ENCODE results near the gene RIIAD1.
"Not testable (repeated sequence)": the region's sequence is repeated elsewhere in the genome, so short reads cannot be mapped to it uniquely, and the experiment has no call there.

Gene RIIAD1

GRCh38 chr1:151729966-151730291, 8.6 kb downstream of the RIIAD1 start:
- H3K4me3 ChIP-seq (ENCODE audit: low read depth, low read length), result no peak overlapping the region

GRCh38 chr1:151733126-151733525, 11.8 kb downstream of the RIIAD1 start:
- H3K4me3 ChIP-seq (ENCODE audit: low read depth, low read length), result no peak overlapping the region

DNA sequence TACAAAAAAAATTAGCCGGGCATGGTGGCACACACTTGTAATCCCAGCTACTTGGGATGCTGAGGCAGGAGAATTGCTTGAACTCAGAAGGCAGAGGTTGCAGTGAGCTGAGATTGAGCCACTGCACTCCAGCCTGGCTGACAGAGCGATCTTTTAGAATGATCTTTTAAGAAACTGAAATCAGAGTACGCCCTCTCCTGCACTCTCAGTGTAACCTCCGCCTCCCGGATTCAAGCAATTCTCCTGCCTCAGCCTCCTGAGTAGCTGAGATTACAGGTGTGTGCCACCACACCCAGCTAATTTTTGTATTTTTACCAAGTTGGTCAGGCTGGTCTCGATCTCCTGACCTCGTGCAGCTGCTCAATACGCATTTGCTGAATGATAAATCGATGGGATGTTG, 12.7 kb downstream of the RIIAD1 start:
- not testable (repeated sequence) for H3K4me3 ChIP-seq (ENCODE audit: low read depth, low read length)

DNA sequence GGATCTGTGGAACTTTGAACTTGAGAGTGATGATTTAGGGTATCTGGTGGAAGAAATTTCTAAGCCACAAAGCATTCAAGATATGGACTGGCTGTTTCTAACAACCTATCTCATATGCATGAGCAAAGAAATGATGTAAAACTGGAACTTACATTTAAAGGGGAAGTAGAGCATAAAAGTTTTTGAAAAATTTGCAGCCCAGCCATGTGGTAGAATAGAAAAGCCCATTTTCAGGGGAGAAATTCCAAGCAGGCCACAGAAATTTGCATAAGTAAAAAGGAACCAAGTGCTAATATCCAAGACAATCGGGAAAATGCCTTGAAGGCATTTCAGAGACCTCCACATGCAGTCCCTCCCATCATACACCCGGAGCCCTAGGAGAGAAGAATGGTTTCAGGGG, 15.7 kb downstream of the RIIAD1 start:
- no peak overlapping the region for H3K4me3 ChIP-seq (ENCODE audit: low read depth, low read length)

DNA sequence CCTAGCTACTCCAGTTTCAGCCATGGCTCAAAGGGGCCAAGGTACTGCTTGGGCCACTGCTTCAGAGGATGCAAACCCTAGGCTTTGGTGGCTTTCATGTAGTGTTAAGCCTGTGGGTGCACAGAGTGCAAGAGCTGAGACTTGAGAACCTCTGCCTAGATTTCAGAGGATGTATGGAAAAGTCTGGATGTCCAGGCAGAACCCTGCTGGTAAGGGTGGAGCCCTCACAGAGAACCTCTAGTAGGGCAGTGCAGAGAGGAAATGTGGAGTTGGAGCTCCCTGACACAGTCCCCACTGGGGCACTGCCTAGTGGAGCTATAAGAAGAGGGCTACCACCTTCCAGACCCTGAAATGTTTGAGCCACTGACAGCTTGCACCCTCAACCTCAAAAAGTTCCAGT, 16.2 kb downstream of the RIIAD1 start:
- no peak overlapping the region for H3K4me3 ChIP-seq (ENCODE audit: low read depth, low read length)

- H3K4me3 ChIP-seq (ENCODE audit: low read depth, low read length), result no peak overlapping the region
These were observed 18.5 kb downstream of the RIIAD1 start for GRCh38 chr1:151739590-151740355.

- no peak overlapping the region for H3K4me3 ChIP-seq (ENCODE audit: low read depth, low read length)
These were observed 20.2 kb downstream of the RIIAD1 start for GRCh38 chr1:151741516-151741915.

DNA sequence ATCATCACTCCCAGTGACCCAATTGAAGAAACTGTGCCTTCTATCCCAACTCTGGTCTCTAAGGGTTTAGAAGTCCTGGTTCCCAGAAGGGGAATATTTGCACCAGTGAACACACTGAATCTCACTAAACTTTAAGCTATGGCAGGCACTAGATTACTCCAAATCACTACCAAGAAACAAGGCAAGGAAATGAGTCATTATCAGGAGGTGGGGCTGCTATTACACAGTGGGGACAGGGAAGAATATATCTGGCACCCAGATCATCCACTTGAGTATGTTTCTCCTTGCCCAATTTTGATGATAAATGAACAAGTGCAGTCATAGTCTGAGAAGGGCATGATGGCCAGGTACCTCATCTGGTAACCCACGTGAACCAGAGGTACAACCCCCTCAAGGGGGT, 35.0 kb downstream of the RIIAD1 start:
- H3K4me3 ChIP-seq (ENCODE audit: low read depth, low read length), result no peak overlapping the region

DNA sequence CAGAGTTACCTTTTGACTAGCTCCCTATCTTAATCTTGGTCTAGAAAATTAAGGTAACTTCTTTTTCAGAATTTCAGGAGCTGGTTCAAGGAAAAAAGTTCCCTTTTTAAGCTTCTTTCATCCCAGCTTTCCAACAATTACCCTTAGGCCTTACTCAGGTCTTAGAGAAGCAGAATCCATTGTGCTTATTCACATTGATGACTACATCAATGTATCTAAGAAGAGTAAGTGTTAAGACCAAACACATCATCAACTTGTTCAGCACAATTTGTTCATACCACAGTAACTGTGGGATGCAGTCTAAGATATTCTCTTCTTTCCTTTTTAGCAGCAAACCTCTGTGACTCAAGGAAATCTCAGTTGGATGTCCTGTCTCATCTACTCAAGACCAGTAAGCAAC, 37.9 kb downstream of the RIIAD1 start:
- H3K4me3 ChIP-seq (ENCODE audit: low read depth, low read length), result no peak overlapping the region

GRCh38 chr1:151760597-151761385, 39.5 kb downstream of the RIIAD1 start:
- no peak overlapping the region for H3K4me3 ChIP-seq (ENCODE audit: low read depth, low read length)

- H3K4me3 ChIP-seq (ENCODE audit: low read depth, low read length), result peak within 1 kb of the TSS; percentile 88
These were observed 41.9 kb downstream of the RIIAD1 start, which contains the start of gene MRPL9 for GRCh38 chr1:151762941-151763921. TSS of gene MRPL9 (minus strand) at chr1:151763496. CDS start at chr1:151763479, 17 bp downstream.

- H3K4me3 ChIP-seq (ENCODE audit: low read depth, low read length), result peak overlapping the region; percentile 88
These were observed 42.7 kb downstream of the RIIAD1 start for GRCh38 chr1:151763990-151764389.

DNA sequence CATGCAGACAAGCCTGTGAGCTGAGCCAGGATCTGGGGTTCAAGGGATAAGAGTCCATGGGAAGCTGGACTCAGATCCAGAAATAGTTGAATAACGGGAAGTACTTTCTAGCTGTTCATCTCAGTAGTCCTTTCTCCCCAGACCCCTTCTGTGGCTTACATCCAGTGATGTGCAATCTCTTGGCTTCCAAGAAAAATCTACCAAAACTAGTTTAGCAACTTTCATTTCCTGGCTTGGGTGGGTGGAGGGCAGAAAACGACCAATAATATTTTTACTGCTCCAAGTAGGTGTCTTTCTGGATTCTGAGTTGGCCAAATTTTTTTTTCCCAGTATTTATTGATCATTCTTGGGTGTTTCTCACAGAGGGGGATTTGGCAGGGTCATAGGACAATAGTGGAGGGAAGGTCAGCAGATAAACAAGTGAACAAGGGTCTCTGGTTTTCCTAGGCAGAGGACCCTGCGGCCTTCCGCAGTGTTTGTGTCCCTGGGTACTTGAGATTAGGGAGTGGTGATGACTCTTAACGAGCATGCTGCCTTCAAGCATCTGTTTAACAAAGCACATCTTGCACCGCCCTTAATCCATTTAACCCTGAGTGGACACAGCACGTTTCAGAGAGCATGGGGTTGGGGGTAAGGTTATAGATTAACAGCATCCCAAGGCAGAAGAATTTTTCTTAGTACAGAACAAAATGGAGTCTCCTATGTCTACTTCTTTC, 47.2 kb downstream of the RIIAD1 start:
- not testable (repeated sequence) for H3K4me3 ChIP-seq (ENCODE audit: low read depth, low read length)

DNA sequence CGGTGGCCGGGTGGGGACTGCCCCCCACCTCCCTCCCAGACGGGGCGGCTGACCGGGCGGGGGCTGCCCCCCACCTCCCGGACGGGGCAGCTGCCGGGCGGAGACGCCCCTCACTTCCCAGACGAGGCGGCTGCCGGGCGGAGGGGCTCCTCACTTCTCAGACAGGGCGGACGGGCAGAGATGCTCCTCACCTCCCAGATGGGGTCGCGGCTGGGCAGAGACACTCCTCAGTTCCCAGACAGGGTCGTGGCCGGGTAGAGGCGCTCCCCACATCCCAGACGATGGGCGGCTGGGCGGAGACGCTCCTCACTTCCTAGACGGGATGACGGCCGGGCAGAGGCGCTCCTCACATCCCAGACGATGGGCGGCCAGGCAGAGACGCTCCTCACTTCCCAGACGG, 47.9 kb downstream of the RIIAD1 start:
- H3K4me3 ChIP-seq (ENCODE audit: low read depth, low read length), result not testable (repeated sequence)

GRCh38 chr1:151773702-151774101, 52.4 kb downstream of the RIIAD1 start:
- no peak overlapping the region for H3K4me3 ChIP-seq (ENCODE audit: low read depth, low read length)

DNA sequence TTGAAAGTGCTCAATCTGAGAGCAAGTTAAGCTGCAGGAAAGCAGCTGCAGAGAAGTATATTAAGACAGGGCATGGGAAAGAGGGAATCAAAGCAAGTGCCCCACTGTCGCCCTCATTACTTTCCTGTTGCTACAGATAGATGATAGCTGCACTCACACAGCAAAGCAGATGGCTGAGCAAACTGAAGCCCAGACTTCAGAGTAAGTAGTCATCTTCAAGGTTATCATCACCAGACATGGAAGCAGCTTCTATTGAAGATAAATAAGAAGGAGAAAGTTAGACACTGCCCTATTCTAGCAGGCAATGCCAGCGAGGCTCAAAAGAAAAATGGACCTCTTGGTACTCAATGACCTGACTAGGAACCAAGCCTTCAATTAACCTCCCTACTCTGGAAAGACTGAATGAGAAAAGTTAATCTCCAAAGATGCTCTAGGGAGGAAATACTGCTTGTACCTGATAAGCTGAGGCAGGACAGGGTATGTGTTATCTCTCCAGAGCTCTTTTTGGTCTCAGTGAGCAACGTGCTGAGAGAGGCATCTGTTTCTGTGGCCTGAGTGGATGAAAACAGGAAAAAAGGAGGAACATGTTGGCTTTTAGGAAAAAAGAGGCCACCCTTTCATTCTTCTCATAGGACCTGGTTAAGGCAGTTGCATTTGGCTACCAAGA, 53.1 kb downstream of the RIIAD1 start:
- no peak overlapping the region for H3K4me3 ChIP-seq (ENCODE audit: low read depth, low read length)

DNA sequence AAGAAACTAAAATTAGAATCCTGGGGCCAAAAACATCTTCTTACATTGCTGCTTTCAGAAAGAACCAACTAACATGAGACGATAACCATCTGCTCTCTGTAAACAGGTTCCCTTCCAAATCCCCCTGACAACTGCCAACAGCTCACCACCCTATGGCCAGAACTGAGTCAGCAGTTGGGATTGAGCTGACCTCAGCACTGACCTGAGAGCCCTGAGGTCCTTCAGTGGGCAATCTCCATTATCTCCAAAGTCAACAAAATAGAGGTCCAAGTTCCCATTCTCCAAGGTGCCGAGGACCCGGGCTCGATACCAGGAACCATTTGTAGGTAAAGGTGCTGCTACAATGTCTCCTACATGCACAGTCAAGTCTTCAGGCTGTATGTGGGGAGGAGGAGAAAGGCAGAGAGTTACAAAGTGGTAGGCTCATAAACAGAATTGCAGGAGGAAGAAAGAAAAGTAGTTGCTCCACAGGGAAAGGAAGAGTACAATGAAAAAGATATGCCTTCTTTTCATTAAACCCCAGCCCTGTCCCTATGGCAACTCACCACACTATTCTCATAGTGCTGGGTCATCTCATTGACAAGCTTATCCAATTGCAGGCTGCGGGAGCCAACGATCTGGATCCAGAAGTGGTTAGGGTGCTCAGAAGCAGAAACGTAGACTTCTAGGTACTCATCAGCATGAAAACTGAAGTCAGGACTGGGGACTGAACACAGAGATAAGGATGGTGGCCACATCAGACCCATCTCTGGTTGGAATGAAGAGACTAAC, 54.8 kb downstream of the RIIAD1 start:
- H3K4me3 ChIP-seq (ENCODE audit: low read depth, low read length), result no peak overlapping the region

DNA sequence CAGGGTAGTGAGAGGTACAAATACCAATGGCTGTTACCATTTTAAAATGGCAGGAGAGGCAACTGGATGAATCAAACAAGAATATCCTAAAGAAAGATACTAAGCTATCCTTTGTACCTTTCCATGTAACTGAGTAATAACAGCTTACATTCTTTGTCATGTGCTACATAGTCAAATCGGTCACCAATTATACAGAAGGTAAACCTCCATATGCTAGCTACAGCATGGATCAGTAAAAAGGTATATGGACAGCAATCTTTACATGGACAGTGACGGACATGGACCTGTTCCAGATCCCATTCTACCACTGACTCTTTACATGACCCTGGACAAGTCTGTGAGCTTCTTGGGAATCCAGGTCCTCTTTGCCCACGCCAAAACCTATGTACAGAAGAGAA, 55.3 kb downstream of the RIIAD1 start:
- H3K4me3 ChIP-seq (ENCODE audit: low read depth, low read length), result no peak overlapping the region

DNA sequence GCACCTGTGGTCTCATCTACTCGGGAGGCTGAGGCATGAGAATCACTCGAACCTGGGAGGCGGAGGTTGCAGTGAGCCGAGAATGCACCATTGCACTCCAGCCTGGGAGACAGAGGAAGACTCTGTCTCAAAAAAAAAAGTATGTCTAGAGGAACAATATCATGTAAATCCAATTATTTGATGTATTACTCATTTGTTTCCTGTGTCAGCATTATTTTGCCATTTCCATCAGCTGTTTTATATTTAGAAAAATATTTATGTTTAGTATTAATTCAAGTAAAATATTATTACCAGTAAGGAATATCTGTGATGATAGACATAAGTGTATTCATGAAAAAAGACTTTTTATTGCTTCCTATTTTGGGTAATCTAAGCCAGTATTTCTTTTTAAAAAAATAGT, 56.0 kb downstream of the RIIAD1 start:
- H3K4me3 ChIP-seq (ENCODE audit: low read depth, low read length), result no peak overlapping the region

Data from iPS-11a (cell line).